Measurements from ENCODE around the gene SRP14.
"Not testable (repeated sequence)": the region's sequence is repeated elsewhere in the genome, so short reads cannot be mapped to it uniquely, and the experiment has no call there.

SRP14 gene, protein sequence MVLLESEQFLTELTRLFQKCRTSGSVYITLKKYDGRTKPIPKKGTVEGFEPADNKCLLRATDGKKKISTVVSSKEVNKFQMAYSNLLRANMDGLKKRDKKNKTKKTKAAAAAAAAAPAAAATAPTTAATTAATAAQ

DNA sequence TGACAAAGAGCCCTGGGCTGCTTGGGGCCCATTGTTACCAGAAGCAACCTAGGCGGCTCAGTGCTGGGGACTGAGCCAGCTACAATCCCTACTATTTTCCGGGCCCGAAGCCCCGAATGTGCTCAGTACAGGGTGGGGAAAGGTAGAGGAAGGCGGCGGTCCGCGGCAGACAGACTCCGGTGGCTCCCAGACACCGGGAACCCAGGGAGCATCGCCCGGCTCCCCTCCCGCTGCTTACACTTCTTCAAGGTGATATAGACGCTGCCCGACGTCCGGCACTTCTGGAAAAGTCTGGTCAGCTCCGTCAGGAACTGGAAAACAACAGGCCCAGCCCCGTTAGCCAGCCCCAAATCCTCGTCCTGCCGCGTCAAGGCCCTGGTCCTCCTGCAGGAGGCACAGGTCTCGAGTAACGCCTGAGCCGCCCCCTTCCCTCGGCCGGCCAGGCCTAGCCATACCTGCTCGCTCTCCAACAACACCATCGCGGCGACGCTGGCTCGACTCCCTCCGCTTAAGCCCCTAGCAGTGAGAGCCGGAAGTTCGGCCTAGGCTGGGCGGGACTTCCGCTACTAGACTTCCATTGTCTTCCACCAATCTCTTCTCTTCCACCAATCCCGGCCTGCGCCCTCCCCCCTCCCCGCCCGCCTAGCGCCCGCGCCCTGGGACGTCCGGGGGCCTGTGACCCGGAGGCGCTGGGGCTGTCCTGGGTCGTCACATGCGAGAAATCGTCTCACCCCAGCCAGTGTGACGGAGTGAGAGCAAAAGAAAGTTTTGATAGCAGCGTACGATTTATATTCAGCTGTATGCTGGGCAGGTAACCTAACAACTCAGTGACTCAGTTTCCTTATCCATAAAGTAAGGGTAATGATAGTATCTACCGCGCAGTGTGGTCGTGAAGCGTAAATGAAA, at the start of gene SRP14:
Gene SRP14 (minus strand): TSS at position 544 of the 906 bp plus-strand sequence. CDS start 65 bp downstream, at position 479.
- peak; percentile 84 to 86 for DNase-seq (ENCODE audit: low read depth in 2 of 2)

DNA sequence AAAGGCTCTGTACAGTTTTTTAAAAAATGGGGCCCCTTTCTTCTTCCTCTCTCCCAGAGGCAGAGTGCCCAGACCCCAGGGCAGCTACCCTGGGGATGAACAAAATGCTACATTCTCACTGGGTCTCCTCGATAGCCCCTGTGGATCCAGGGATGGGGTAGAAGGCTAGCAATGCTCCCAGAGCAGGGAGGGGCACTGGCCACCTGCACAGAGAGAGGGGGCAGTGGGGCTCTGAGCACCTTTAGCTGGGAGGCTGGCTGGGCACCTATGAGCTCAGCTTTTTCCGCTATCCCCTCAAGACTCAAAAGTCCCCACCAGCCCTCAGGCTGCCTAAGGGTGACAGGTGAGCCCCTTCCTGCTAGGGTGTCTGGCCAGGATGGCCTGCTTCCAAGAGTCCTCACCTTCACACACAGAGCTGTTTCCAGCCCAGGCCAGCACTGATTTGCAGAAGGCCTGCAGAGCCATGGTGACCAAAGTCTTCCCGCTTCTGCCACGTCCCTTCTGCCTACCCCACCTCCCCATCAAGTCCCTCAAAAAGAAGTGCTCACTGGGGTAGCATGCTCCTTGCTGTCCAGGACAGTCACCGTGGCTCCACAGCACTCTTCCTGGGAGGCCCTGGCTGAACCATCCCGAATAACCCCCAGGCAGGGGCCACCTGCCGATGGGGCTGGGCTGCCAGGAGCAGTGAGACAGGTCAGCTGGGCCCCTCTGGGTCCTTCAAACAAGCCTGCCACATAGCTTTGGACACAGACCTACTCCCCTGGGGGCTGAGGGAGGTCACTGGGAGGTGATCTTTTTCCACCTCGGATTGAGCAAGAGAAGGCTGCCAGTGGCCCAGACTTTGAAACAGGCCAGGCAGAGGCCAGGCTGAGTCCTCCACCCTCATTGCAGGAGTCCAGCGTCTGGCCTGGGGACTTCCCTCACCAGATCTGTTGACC, 49.3 kb upstream of the SRP14 start:
- no peak for DNase-seq (ENCODE audit: low read depth in 2 of 2)

DNA sequence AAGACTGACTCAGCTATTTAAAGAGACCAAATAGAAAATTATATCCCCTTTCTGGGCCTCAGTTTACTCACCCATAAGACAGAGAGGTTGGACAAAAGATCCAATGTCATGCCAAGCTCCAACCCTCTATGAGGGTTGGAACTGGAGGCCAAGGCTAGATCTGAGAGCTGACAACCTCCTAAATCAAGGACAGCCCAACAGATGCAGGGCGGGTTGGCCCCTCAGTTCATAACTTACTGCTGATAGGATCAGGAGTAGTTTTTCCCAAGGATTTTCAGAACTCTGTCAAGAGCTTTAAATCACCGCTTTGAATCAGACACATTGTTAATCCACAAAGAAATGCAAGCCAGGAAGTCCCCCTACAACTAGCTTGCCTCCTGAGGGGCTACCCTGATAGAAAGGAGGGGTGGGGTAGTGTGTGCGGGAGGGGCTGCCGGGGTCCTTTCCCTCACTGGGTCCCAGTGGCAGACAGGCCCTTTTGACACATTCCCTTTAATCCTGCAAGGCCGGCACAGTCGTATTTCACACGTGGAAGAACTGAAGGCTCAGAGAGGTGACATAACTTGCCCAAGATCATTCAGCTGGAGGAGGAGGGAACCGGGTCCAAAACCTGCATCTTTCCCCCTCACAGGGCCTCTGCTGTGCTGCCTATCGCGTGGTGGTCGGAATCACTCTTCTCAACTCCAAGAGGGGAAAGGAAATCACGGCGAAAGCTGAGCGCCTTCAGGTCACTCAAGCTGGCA, 48.3 kb upstream of the SRP14 start:
- DNase-seq (ENCODE audit: low read depth in 2 of 2): no peak

DNA sequence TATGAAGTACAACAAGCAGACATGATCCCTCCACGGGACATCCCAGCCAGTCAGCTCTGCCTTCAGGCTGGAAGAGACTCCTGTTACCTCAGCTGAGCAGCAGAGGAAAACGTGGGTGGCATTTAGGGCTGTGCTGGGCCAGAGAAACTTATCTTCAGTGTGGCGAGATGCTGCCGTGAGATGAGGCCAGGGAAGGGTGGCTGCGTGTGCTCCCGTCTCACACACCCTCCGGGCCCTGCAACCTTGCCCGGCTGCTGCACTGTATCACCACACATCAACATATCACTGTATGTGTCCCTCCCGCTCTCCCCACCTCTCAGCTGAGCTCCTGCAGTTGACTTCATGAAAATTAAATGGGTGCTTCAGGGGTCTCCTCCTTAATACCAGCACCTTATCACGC, 46.3 kb upstream of the SRP14 start:
- DNase-seq (ENCODE audit: low read depth in 2 of 2): no peak

DNA sequence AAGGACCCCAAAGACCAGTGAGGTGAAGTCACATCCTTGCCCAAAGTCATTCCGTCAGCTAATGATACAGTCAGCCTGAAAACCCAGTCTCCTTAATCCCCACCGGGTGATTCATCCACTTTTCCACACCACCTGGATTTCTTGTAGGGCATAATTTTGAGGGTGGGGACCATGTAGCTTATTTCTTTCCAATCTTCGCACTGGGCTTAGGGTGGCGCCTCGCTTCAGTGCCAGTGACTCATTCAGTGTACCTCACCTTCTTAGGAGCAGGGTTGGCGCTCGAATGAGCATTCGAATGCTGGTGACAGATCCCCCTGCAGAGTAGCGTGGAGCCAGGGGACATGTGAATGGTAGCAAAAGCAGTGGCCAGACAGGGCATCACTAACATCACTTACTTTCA, 45.7 kb upstream of the SRP14 start:
- no peak for DNase-seq (ENCODE audit: low read depth in 2 of 2)

DNA sequence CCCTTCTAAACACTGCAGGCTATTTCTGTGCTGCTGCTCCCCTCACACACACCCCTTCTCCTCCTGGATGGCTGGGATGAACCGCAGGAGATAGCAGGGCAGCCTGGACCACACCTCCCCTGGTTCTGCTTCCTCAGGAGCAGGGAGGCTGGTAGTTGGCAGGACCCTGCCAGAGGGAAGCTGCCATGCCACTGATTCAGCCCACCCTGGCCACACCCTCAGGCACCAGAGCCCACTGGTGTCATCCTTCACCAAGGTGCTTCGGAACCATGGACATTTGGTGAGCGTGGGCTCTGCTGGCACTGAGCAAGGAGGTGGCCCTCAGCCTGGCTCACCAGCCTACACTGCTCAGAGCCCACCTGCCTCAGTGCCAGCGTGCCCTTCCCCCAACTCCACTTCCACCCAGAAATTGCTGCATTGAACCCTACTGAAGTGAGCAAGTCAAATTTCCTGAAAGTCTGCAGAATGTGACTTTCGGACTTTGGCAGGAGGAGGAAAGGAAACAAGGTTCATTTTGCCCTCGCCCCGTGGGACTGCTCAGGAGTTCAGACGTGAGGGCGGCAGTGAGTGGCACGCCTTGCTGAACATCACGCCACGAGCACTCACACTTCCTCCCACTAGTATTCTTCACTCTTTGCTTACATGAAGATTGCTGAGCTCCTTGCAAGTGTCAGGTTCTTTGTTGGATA, 43.4 kb upstream of the SRP14 start:
- no peak for DNase-seq (ENCODE audit: low read depth in 2 of 2)

DNA sequence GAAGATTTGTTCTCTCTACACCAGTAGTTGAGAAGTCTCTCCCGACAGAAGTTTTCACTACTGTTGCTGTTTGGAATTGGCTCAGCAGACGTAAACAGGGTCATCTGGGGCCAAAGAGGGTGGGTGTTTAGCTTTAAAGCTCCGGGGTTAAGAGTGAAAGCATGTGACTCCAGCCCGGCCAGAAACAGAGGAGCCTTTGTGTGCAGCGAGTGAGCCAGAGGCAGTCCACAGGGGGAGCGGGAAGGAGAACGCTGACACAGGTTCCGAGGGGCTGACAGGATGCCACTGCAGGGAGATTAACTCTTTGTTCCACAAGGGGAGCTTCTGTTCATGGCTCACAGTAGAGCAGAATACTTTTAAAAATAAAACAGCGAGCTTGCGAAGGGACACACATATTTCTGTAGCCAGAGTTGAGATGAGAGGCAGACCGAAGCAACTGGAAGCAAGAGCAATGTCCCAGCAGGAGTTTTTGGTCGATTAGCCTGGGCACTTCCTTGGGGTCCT, 42.8 kb upstream of the SRP14 start:
- no peak for DNase-seq (ENCODE audit: low read depth in 2 of 2)

DNA sequence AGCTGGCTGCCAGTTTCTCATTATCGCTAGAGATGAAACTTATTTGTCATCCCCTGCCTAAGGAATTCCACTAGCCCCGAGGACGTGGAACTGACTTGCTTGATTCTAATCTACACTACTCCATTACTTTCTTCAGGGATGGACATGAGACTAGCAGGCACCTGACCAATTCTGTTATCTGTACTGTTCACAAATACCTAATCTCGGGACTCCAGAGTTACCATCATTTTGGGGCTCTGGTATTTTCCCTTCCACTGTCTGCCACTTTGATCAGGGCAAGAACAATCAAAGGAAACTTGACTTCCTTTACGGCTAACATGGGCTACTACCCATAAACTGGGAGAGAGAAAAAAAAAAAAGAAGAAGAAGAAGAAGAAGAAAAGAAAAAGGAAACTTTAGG, 41.9 kb upstream of the SRP14 start:
- no peak for DNase-seq (ENCODE audit: low read depth in 2 of 2)

DNA sequence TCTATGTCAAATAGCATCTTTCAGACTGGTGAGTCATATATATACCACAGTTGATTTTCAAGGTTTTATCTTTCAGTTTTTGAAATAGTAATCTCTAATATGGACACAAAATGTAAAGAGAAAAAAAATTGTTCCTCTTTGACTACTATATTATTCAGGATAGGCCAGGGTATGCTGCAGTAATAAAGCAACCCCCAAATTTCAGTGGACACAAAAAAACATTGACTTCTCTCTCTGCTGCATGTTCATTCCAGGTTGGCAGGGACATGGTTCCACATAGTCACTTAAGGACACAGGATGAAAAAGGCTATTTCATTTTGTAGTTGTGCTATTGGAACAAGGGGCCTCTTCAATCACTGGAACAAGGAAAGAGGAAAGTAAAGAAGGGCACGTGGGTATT, 41.1 kb upstream of the SRP14 start:
- DNase-seq (ENCODE audit: low read depth in 2 of 2): no peak

DNA sequence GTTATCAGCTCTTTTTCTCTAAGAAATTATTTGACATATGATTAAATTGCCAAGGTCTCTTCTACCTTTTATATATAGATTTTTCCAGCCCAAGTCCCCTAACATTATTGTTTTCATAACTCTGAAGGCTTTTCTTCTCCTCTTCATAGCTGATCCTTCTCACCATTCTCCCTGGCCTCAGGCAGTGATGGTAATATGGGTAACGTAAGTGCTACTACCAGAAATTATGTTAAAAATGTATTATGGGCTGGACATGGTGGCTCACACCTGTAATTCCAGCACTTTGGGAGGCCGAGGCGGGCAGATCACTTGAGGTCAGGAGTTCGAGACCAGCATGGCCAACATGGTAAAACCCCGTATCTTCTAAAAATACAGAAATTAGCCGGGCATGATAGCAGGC, 40.5 kb upstream of the SRP14 start:
- DNase-seq (ENCODE audit: low read depth in 2 of 2): no peak

DNA sequence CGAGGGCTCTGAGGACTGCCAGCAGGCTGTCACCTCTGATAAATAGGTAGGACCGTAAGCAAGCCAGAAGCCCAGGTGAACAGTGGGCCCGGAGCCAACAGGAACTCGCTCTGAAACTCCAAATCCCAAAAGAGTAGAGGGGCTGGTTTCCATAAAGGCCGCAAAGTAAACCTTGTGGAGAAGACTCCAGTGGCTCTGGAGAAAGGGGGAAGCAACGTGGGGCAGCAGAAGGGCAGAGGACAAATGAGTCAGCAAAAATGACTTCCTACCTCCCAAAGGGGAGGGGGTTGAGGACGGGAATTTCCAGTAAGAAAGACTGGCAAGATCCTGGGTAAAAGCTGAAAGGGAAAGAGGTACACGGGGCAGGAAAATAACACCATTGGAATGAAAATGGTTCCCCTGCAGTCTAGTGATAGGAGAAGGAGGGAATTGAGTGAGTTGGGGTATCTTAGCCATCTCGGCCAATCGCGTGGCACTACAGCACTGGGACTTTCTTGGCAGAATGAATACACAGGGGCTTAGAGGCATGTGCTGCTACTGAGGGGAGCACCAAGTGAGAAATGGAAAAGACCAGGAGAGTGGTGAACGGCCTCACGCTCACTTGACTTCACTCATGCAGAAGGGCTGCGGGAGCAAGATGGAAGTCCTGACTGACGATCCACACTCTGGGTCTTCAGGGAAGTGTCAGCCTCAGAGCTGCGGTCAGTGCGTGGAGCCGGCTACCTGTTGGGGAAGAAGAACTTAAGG, 36.5 kb upstream of the SRP14 start:
- no peak for DNase-seq (ENCODE audit: low read depth in 2 of 2)

DNA sequence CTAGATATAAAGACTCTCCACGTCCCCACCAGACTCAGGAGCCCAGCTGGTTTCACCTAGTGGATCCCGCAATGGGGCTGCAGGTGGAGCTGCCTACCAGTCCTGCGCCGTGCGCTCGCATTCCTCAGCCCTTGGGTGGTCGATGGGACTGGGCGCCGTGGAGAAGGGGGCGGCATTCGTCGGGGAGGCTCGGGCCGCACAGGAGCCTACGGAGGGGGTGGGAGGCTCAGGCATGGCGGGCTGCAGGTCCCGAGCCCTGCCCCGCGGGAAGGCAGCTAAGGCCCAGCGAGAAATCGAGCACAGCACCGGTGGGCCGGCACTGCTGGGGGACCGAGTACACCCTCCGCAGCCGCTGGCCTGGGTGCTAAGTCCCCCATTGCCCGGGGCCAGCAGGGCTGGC, 35.7 kb upstream of the SRP14 start:
- not testable (repeated sequence) for DNase-seq (ENCODE audit: low read depth in 2 of 2)

DNA sequence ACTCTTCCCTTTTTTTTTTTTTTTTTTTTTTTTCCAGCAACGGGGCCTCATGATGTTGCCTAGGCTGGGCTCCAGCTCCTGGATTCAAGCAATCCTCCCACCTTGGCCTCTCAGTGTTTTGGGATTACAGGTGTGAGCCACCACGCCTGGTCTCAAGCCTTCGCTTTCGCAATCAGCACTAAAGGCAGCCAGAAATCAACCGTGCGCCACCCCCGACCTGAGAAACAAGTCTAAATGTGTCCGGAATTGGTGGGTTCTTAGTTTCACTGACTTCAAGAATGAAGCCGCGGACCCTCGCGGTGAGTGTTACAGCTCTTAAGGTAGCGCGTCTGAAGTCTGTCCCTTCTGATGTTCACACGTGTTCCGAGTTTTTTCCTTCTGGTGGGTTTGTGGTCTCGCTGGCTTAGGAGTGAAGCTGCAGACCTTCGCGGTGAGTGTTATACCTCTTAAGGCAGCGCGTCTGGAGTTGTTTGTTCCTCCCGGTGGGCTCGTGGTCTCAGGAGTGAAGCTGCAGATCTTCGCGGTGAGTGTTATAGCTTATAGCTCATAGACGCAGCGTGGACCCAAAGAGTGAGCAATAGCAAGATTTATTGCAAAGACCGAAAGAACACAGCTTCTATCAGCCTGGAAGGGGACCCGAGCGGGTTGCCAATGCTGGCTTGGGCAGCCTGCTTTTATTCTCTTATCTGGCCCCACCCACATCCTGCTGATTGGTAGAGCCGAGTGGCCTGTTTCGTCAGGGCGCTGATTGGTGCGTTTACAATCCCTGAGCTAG, 34.9 kb upstream of the SRP14 start:
- DNase-seq (ENCODE audit: low read depth in 2 of 2): not testable (repeated sequence)

DNA sequence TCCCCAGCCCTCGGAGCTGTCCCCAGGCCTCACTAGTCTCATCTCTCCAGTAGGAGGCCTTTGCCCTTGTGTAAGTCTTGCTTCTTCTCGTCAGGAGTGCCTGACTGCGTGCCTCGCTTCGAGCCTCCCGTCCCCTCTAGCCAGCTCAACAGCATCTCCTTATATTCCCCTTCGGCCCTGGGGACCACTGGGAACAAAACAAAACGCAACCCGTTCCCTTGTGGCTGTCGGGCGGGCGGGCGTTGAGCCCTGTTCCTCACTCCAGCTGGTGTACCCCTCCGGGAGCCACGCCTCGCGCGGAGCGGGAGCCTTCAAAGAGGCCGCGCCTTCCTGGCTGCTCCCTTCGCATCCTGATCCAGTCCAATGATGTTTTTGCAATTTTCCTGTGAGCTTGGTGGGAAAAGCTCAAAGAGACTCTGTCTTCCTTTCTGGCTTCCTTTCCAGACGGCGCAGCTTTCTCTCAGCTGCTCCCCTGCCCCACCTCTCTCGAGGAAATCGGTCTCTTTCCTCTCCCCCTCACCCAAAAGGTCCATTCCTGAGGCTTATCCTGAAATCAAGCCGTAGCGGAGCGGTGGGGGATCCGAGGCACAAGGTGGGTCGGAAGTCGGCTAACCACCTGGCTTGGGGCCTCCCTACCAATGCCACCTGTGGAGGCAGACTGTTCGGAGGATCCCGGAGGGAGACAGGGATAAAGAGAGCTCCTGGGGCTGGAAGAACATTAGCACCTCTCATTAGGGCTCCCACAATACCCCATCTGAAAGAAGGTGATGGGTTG, 33.4 kb upstream of the SRP14 start:
- DNase-seq (ENCODE audit: low read depth in 2 of 2): no peak

DNA sequence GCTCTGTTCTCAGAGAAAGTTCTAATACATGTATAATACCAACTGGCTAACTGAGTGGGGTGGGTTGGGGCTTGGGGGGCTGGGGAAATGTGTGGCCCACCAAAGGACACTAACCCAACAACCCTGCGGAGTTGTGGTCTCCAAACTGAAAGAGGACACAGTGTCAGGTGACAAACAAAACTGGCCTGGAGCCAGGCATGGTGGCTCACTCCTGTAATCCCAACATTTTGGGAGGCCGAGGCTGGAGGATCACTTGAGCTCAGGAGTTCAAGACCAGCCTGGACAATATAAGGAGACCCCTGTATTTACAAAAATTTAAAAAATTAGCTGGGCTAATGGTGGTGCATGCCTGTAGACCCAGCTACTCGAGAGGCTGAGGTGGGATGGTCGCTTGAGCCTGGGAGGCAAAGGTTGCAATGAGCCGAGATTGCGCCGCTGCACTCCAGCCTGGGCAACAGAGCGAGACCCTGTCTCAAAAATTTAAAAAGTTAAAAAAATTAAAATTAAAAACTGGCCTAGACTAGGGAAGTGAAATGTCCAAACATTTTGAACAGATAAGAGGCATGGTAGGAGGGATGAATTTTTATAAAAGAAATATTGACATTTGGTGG, 31.7 kb upstream of the SRP14 start:
- no peak for DNase-seq (ENCODE audit: low read depth in 2 of 2)

DNA sequence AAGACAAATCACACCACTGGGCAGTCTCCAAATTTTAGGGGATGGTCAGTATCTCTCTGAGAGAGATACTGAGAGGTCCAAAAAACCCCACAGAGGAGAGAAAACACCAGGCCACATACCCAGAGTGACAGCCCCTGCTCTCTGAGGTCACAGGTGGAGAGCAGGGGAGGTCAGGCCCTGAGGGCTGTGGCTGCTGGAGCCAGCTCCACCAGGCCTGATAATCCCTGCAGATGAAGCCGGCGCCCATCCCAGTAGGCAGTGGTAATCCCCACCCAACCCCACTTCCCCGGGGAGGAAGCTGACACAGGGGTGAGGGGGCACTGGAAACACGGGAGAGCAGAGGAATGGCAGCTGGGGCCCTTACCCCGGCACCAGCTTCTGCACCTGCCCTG, 31.2 kb upstream of the SRP14 start:
- no peak for DNase-seq (ENCODE audit: low read depth in 2 of 2)

DNA sequence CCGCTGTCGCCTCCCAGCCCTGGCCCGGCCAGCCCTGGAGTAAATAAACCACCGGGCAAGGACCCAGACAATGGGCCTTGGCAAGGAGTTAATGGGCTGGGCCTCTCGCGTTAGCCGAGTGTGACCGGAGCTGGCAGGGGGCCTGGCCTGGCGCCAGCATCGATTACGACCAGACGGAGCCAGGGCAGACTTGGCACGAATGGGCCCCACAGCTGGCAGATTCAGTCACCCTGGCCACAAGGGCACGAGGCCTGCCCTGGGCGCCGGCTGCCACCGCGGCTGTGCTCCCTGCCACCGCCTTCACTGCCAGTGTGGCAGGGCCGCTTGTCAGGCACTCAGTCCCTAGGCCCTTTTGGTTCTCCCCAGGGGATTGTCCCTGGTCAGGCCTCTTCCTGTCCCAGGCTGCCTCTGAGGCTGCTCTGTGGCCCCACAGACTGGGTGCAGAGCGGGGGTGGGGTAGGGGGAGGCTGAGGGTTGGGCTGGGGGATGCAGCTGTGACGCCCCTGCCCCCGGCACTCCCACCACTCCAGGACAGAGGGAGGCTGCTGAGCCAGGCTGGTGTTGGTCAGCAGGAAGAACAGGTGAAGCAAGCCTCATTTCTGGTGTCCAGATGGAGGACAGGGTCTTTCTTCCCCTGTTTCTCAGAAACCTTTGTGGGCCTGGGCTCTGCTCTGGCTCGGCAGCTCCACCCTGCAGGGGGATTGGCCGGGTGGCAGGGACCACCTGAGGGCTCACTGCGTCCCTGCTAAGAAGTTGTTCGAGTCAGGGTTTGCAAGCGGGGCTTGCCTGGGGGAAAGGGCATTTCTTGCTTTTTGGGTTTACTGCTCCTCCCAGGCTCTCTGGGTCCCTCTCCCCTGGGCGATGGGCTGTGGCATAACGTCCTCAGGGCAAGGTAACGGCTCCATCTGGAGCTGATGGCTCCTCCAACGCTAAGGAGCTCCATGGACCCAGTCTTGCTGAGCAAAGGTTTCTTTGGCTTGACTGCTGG, 30.5 kb upstream of the SRP14 start:
- DNase-seq (ENCODE audit: low read depth in 2 of 2): no peak

Data from stimulated activated CD8-positive, alpha-beta memory T cell treated with anti-CD3 and anti-CD28 coated beads, Interleukin-7, amount 100 ng/mL, for 1 hour (primary cell).